Calu3 (cell line): ENCODE measurements around the gene ZFPM1. TPM values are rescaled to one million over a fixed set of nuclear protein-coding genes. Genes with fewer than 3 reads are reported as not detected.

Experiments
- BruUV-seq: library from RNA; stranded (reverse); fragments of 400-500 nt; replicated peaks from 2 replicates; lab custom pipeline; 2021; lab: Mats Ljungman, UMichigan
- CTCF ChIA-PET: fragments of 300-600 bp; sonication (Branson Sonifier 250); formaldehyde crosslinking; loops from one replicate; lab custom pipeline; 2022; ENCODE audit warnings: antibody characterized with exemption; lab: Charles Lee
- DNase-seq: peaks from one replicate; pipeline ENCODE4 v3.0.0; 2022
- H3K27ac Mint-ChIP-seq: one replicate; pipeline ENCODE4 v1.8.0; 2022; ENCODE audit warnings: mixed read lengths; ENCODE audit not compliant: unreplicated experiment
- H3K27me3 Mint-ChIP-seq: one replicate; pipeline ENCODE4 v1.8.0; 2022; ENCODE audit warnings: mixed read lengths; ENCODE audit not compliant: unreplicated experiment
- H3K36me3 Mint-ChIP-seq: one replicate; pipeline ENCODE4 v1.8.0; 2022; ENCODE audit warnings: mild to moderate bottlenecking, moderate library complexity, mixed read lengths; ENCODE audit not compliant: insufficient read depth, unreplicated experiment
- H3K4me1 Mint-ChIP-seq: one replicate; pipeline ENCODE4 v1.8.0; 2022; ENCODE audit warnings: mild to moderate bottlenecking, low read depth, mixed read lengths; ENCODE audit not compliant: unreplicated experiment
- H3K4me3 Mint-ChIP-seq: one replicate; pipeline ENCODE4 v1.8.0; 2022; ENCODE audit warnings: mild to moderate bottlenecking, low read depth, moderate library complexity, mixed read lengths; ENCODE audit not compliant: unreplicated experiment
- H3K9me3 Mint-ChIP-seq: one replicate; pipeline ENCODE4 v1.8.0; 2022; ENCODE audit warnings: low read depth, mixed read lengths; ENCODE audit not compliant: unreplicated experiment
- intact Hi-C: fragments of 100-400 bp; cut with micrococcal nuclease; formaldehyde crosslinking; loops from one replicate; pipeline ENCODE4 v1.10.0; 2022; ENCODE audit not compliant: unreplicated experiment
- total RNA-seq: library from RNA; stranded (reverse); gene quantifications from 2 replicates; pipeline ENCODE4 v1.2.3, GENCODE V29; 2022
- TF ChIP-seq, protein P1 (sequence below): fragments of 200-600 bp; IDR thresholded peaks from one replicate; pipeline ENCODE4 v1.8.0; 2022; ENCODE audit warnings: antibody characterized with exemption; ENCODE audit not compliant: unreplicated experiment

ZFPM1 gene
- total RNA-seq, 1 experiment from 2014 or later: 3.1 TPM

- CTCF ChIA-PET: interaction anchor here (0.6 to 1.6 kb wide), 11 partner anchors 10 to 549 kb away, joined by 3 to 26 read pairs (median 3); no protein-coding TSS in a partner anchor
- intact Hi-C loops: loop anchor here (2.0 to 5.0 kb wide), 2 partner anchors 150 to 243 kb away; no protein-coding TSS in a partner anchor
- Mint-ChIP-seq H3K4me3 (no peak overlapping the region), H3K4me1 (no peaks in the 10 kb centered on the region), H3K27me3 (peaks cover 77% of the 10 kb centered on the region), H3K27ac (no peak overlapping the region), H3K9me3 (no peaks in the 10 kb centered on the region), H3K36me3 (no peaks in the 10 kb centered on the region)
- DNase-seq: peak; percentile 87
- BruUV-seq: no TSS peak
- TF ChIP-seq, protein P1, sequence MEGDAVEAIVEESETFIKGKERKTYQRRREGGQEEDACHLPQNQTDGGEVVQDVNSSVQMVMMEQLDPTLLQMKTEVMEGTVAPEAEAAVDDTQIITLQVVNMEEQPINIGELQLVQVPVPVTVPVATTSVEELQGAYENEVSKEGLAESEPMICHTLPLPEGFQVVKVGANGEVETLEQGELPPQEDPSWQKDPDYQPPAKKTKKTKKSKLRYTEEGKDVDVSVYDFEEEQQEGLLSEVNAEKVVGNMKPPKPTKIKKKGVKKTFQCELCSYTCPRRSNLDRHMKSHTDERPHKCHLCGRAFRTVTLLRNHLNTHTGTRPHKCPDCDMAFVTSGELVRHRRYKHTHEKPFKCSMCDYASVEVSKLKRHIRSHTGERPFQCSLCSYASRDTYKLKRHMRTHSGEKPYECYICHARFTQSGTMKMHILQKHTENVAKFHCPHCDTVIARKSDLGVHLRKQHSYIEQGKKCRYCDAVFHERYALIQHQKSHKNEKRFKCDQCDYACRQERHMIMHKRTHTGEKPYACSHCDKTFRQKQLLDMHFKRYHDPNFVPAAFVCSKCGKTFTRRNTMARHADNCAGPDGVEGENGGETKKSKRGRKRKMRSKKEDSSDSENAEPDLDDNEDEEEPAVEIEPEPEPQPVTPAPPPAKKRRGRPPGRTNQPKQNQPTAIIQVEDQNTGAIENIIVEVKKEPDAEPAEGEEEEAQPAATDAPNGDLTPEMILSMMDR: peak; percentile 95
Observed at GRCh38 chr16:88437367-88437964, 15.6 kb upstream of the ZFPM1 start.

DNA sequence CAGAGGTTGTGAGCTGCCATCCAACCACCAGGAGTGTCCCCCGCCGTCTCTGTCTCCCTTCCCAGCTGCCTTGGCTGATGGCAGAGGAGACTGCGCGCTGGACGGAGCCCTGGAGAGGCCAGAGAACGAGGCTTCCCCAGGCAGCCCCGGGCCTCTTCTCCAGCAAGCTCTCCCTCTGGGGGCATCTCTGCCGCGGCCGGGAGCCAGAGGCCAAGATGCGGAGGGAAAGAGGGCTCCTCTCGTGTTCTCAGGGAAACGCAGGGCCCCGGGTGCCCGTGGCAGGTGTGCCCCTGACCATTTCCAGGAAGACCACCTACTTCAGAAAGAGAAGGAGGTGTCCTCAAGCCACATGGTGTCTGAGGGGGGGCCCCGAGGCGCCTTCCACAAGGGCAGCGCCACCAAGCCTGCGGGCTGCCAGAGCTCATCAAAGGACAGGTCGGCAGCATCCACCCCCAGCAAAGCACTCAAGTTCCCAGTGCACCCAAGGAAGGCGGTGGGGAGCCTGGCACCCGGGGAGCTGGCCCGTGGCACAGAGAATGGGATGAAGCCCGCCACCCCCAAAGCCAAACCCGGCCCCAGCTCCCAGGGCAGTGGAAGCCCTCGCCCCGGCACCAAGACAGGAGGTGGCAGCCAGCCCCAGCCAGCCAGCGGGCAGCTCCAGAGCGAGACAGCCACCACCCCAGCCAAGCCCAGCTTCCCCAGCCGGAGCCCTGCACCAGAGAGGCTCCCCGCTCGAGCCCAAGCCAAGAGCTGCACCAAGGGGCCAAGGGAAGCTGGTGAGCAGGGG lies 14.8 kb upstream of the ZFPM1 start:
- Mint-ChIP-seq H3K36me3 (no peaks in the 10 kb centered on the region), H3K4me3 (no peak overlapping the region), H3K9me3 (no peaks in the 10 kb centered on the region), H3K27ac (no peak overlapping the region), H3K27me3 (peaks cover 72% of the 10 kb centered on the region), H3K4me1 (peaks cover 4% of the 10 kb centered on the region)
- BruUV-seq: no TSS peak
- TF ChIP-seq, protein P1: no peak
- no peak for DNase-seq
- intact Hi-C loops: loop anchor here (5.0 kb wide), 1 partner anchor 151 kb away; no protein-coding TSS in a partner anchor
- CTCF ChIA-PET: interaction anchor here (0.6 to 1.6 kb wide), 9 partner anchors 10 to 493 kb away, joined by 3 to 26 read pairs (median 3); no protein-coding TSS in a partner anchor

GRCh38 chr16:88439016-88439415 lies 14.1 kb upstream of the ZFPM1 start:
- no peak for DNase-seq
- Mint-ChIP-seq H3K27me3 (peaks cover 72% of the 10 kb centered on the region), H3K4me1 (peaks cover 7% of the 10 kb centered on the region), H3K4me3 (no peak overlapping the region), H3K27ac (no peak overlapping the region), H3K9me3 (no peaks in the 10 kb centered on the region), H3K36me3 (no peaks in the 10 kb centered on the region)
- BruUV-seq: no TSS peak
- CTCF ChIA-PET: interaction anchor here (0.6 kb wide), 1 partner anchor 123 kb away, joined by 3 read pairs; no protein-coding TSS in a partner anchor
- TF ChIP-seq, protein P1: no peak
- intact Hi-C loops: loop anchor here (5.0 kb wide), 1 partner anchor 152 kb away; no protein-coding TSS in a partner anchor

GRCh38 chr16:88439706-88440105 lies 13.4 kb upstream of the ZFPM1 start:
- Mint-ChIP-seq H3K27ac (no peak overlapping the region), H3K36me3 (no peaks in the 10 kb centered on the region), H3K27me3 (peaks cover 70% of the 10 kb centered on the region), H3K4me1 (peaks cover 7% of the 10 kb centered on the region), H3K9me3 (no peaks in the 10 kb centered on the region), H3K4me3 (no peak overlapping the region)
- CTCF ChIA-PET: interaction anchor here (0.6 kb wide), 1 partner anchor 124 kb away, joined by 3 read pairs; no protein-coding TSS in a partner anchor
- intact Hi-C loops: loop anchor here (5.0 kb wide), 1 partner anchor 152 kb away; no protein-coding TSS in a partner anchor
- BruUV-seq: no TSS peak
- TF ChIP-seq, protein P1: no peak
- DNase-seq: no peak
